NCI-H146 (cell line): ENCODE results near the gene RNF213.
"Not testable (repeated sequence)": the region's sequence is repeated elsewhere in the genome, so short reads cannot be mapped to it uniquely, and the experiment has no call there.

Experiments
- DNase-seq: peaks from one replicate; lab custom pipeline; 2025; lab: John Stamatoyannopoulos, UW

Gene RNF213

GRCh38 chr17:80295146-80295545 is 34.5 kb downstream of the RNF213 start:
- no peak for DNase-seq

GRCh38 chr17:80295559-80295958 is 34.9 kb downstream of the RNF213 start:
- DNase-seq: no peak

GRCh38 chr17:80296221-80296620 is 35.6 kb downstream of the RNF213 start:
- DNase-seq: no peak

- no peak for DNase-seq
These were observed 37.4 kb downstream of the RNF213 start for GRCh38 chr17:80297996-80298560.

GRCh38 chr17:80299350-80300100 is 38.9 kb downstream of the RNF213 start:
- DNase-seq: not testable (repeated sequence)

GRCh38 chr17:80300756-80301155 is 40.1 kb downstream of the RNF213 start:
- not testable (repeated sequence) for DNase-seq

GRCh38 chr17:80303824-80304223 is 43.2 kb downstream of the RNF213 start:
- no peak for DNase-seq

GRCh38 chr17:80307994-80308691 is 47.5 kb downstream of the RNF213 start:
- no peak for DNase-seq

GRCh38 chr17:80308692-80309517 is 48.3 kb downstream of the RNF213 start:
- DNase-seq: no peak

- DNase-seq: no peak
These were observed 50.7 kb downstream of the RNF213 start for GRCh38 chr17:80311216-80311827.

GRCh38 chr17:80312621-80313135 is 52.0 kb downstream of the RNF213 start:
- DNase-seq: no peak

GRCh38 chr17:80313160-80313829 is 52.6 kb downstream of the RNF213 start:
- DNase-seq: no peak

GRCh38 chr17:80313946-80314345 is 53.3 kb downstream of the RNF213 start:
- not testable (repeated sequence) for DNase-seq

GRCh38 chr17:80315517-80316182 is 55.0 kb downstream of the RNF213 start:
- DNase-seq: no peak

GRCh38 chr17:80316431-80316830 is 55.8 kb downstream of the RNF213 start:
- no peak for DNase-seq

- DNase-seq: no peak
These were observed 56.5 kb downstream of the RNF213 start for GRCh38 chr17:80316927-80317705.

GRCh38 chr17:80317706-80317980 is 57.0 kb downstream of the RNF213 start:
- DNase-seq: no peak

- DNase-seq: no peak
These were observed 57.5 kb downstream of the RNF213 start for GRCh38 chr17:80318166-80318565.

- DNase-seq: no peak
These were observed 58.8 kb downstream of the RNF213 start for GRCh38 chr17:80319262-80319998.
